ENCODE data around the gene FAIM2.
"Not testable (repeated sequence)": the region's sequence is repeated elsewhere in the genome, so short reads cannot be mapped to it uniquely, and the experiment has no call there.

Gene FAIM2

GRCh38 chr12:49878021-49878420 is 25.7 kb downstream of the FAIM2 start:
- no peak for DNase-seq (ENCODE audit: low spot score)

- DNase-seq (ENCODE audit: low spot score), result no peak
Measured at GRCh38 chr12:49877066-49877465, 26.6 kb downstream of the FAIM2 start.

GRCh38 chr12:49876070-49876469 is 27.6 kb downstream of the FAIM2 start:
- DNase-seq (ENCODE audit: low spot score), result no peak

GRCh38 chr12:49875115-49875720 is 28.5 kb downstream of the FAIM2 start:
- DNase-seq (ENCODE audit: low spot score), result no peak

- DNase-seq (ENCODE audit: low spot score), result no peak
Measured at GRCh38 chr12:49874142-49874897, 29.4 kb downstream of the FAIM2 start.

GRCh38 chr12:49873361-49873934 is 30.3 kb downstream of the FAIM2 start:
- DNase-seq (ENCODE audit: low spot score), result no peak

DNA sequence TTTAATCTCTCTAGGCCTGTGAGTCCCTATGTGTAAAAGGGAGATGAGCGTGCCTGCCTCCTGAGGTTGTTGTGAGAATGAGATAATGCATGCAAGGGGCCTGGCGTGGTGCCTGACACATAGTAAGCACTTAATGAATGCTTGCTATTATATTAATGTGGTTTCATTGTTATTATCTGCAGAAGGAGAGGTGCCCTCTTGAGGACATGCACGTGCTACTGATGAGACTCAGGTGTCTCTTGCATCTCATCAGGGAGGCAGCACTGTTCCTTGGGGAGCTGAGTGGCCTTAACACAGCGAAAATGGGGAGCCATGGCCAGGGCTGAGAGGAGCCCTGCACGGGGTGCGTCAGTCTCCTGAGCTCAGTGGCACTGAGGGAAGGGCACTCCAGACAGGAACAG is 30.9 kb downstream of the FAIM2 start:
- DNase-seq (ENCODE audit: low spot score), result no peak

DNA sequence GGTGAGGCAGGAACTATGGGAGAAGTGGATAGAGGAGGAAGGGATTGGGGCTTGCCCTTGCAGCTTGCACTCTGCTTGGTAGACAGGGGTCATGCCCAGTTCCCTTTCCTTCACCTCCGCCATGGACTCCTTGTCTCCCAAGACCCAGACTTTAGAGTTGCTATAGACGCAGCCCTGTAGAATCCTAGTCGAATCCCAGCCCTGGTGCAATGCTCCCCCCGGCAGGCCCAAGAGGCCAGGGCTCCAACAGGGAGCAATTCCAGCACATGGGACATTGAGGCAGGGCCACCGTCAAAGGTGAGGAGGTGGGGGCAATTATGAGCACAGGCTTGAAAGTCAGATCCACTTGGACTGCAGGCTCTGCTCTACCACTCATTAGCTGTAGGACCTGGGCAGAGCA is 31.3 kb downstream of the FAIM2 start:
- no peak for DNase-seq (ENCODE audit: low spot score)

GRCh38 chr12:49871811-49872251 is 31.9 kb downstream of the FAIM2 start:
- DNase-seq (ENCODE audit: low spot score), result not testable (repeated sequence)

- DNase-seq (ENCODE audit: low spot score), result no peak
Measured at GRCh38 chr12:49871263-49871561, 32.5 kb downstream of the FAIM2 start.

DNA sequence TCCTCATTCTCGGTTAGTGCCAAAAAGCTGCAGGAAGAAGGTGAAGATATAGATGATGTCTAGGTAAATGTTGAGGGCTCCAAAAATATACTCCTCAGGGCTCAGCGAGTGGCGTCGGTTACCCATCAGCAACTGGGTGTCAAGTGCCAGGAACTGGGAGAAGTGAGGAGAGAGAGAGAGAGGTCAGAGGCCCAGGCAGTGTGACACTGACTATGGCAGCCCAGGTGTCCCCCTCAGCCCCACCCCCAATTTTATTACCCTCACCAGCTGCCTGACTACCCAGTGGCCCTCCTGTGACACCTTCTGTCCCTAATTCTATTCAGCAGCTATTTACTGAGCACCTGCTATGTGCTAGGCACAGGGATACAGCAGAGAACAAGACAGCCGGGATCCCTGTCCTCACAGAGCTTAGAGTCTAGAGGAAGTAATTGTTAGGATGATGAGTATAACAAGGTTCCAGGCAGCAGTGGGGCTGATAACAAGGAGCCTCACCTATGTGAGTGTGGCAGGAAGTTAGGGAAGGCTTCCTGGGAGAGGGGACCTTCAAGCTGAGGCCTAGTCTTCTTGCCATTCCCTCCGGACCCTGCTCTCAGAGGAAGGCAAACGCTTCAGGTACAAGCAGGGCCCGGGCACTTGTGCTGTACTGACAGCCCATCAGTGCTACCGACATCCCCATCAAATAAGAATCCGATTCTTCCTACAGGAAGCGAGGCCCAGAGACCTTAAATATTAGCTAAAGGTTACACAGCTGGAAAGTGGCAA is 33.0 kb downstream of the FAIM2 start:
- no peak for DNase-seq (ENCODE audit: low spot score)

- no peak for DNase-seq (ENCODE audit: low spot score)
Measured at GRCh38 chr12:49869816-49870500, 33.7 kb downstream of the FAIM2 start.

DNA sequence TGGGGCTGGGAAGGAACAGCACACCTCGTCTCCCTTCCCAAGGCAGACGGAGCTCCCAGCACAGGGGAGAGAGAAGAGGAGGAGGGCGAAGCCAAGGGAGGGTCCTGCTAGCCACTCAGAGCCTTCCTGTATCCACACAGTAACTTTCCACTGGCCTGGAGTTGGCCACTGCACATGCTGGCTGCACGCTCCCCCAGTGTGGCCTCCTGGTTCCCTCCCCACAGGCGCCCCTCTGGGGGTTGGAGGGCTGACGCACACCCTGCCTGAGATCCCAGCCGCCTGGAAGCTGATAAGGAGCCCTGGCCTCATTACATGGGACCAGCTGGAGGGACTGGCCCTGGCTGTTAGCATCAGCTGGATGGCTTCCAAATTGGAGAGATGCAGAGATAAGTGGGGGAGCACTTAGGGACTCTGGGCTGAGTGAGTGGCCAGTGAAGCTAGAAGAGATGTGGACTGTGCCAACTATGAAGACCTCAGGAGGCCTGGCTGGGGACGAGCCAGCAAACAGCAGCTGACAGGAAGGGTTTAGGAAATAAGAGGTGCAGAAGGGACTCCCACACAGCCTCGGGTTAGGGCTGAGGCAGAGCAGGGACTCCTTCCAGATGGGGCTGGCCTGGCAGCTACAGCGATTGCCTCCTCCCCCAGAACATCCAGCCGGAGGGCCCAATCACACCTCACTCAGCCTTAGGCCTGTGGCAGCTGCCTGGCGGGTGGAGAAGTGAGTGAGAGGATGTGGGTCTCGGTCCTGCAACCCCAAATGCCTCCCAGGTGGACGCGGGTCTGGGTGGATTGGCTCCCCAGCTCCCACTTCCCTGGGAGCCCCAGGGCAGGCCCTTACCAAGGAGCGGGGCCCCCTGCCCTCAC is 34.5 kb downstream of the FAIM2 start:
- DNase-seq (ENCODE audit: low spot score), result peak; percentile 84

GRCh38 chr12:49868449-49868848 is 35.3 kb downstream of the FAIM2 start:
- no peak for DNase-seq (ENCODE audit: low spot score)

DNA sequence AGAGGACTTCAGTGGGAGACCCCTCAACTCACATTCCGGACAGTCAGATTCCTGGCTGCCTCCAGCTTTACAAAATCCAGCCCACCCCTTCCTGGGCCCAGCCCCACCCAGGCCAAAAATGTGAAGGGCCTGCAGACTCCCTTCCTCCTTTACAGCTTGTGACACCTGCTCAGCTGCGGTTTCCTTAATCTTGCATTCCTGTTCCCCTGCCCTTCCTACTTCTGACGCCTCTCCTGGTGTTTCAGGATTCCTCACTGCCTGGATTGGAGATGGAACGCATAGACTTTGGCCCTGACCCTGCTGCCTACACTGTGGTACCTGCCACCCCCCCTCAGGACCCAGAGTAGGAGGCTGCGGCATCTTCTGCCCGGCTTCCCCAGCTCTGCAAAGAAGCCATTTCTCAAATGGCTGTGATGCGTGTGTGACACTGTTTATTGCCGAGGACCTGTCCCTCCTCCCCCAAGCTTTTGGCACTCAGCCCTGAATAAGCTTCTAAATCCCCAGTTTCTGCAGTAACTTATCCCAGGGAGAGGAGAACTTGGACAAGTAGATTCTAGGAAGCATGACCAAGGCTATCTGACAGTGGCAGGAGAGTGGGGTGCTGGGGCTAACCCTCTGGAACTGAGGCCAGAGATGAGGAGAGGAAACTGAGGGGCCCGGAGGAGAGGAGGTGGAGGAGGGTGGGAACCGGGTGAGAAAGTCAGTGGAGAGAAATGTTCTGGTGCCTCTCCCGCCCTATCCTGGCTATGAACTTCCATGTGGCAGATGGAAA is 35.9 kb downstream of the FAIM2 start:
- DNase-seq (ENCODE audit: low spot score), result peak; percentile 31

GRCh38 chr12:49866859-49867569 is 36.7 kb downstream of the FAIM2 start:
- DNase-seq (ENCODE audit: low spot score), result peak; percentile 84

DNA sequence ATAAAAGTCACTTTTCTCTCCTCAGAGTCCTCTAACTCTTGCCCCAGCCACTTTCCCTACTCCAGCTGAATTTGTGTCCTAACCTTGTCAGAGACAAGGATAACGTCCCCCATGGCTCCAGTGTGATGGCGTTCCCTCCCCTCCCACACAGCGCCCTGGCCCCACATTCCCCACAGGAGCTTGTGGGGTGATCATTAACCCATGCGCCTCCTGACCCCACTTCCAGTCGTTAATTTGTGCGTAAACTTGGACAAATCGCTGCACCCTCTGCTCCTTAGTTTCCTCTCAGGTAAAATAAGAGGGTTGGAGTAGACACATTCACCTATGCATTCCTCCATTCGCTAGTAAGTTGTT is 37.9 kb downstream of the FAIM2 start:
- no peak for DNase-seq (ENCODE audit: low spot score)

DNA sequence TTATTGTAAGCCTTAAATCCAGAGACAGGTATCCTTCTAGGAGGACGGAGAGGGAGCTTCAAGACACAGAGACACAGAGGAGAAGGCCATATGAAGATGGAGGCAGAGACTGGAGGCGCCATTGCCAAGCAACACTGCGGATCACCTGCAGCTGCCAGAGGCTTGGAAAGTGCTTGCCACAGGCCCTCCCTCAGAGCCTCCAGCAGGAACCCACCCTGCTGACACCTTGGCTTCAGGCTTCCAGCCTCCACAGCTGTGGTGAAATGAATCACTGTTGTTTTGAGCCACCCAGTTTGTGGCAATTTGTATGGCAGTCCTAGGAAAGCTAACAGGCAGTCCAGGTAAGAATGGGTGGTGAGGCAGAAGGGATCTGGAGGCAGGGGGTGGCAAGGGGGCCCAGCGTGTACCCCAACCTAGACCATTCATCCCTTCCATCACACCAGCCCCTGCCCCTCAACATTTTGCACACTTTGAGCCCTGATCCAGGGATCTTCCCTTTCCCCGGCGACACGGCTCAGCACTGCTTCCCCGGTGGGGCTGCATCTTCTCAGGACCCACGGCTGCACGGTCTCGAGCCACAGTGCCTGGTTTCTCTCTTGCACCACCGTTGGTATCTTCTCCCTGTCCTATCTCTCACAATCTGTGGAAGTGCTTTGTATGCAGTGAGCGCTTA is 38.5 kb downstream of the FAIM2 start:
- no peak for DNase-seq (ENCODE audit: low spot score)

GRCh38 chr12:49864798-49865090 is 39.0 kb downstream of the FAIM2 start:
- DNase-seq (ENCODE audit: low spot score), result no peak
